ENCODE results near the gene DCHS2.

Gene DCHS2

DNA sequence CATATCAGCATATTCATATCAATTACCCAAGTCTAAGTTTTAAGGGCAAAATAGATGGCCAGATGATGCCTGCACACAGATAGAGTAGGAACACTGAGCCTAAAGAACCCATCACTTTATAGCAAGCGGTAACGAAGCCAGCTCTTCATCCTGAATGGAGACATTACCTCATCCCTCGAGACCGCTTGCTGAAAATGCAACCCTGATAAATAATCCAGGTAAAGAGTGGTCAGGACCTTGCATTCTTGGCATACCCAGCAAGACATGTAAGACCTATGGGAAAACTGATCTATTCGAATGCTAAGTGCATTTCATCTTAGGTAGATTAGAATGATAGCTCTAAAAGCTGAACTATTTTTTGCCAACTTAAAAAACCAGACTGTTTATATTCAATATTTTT, 25.3 kb downstream of the DCHS2 start:
- no peak overlapping the region for H3K27ac ChIP-seq (ENCODE audit: low read depth, low read length, poor library complexity, severe bottlenecking)
- H3K9ac ChIP-seq (ENCODE audit: low read length), result no peak overlapping the region
- H3K79me2 ChIP-seq (ENCODE audit: insufficient read depth, low read length), result no peaks in the 10 kb centered on the region
- no peak overlapping the region for H3K4me2 ChIP-seq (ENCODE audit: low read length)
- no peaks in the 10 kb centered on the region for H4K20me1 ChIP-seq (ENCODE audit: insufficient read depth, low read length)
- no peaks in the 10 kb centered on the region for H3K9me2 ChIP-seq (ENCODE audit: low read depth, low read length)
- no peak overlapping the region for H3K4me3 ChIP-seq (ENCODE audit: low read depth, low read length, poor library complexity, severe bottlenecking)
- H3K36me3 ChIP-seq (ENCODE audit: insufficient read depth, low read length), result no peaks in the 10 kb centered on the region
- no peak overlapping the region for H2AFZ ChIP-seq (ENCODE audit: low read length)
- no peaks in the 10 kb centered on the region for H3F3A ChIP-seq (ENCODE audit: insufficient read depth, low read length)
- no peaks in the 10 kb centered on the region for H3K4me1 ChIP-seq (ENCODE audit: insufficient read depth, low read length, severe bottlenecking)
- TF ChIP-seq, protein P1, sequence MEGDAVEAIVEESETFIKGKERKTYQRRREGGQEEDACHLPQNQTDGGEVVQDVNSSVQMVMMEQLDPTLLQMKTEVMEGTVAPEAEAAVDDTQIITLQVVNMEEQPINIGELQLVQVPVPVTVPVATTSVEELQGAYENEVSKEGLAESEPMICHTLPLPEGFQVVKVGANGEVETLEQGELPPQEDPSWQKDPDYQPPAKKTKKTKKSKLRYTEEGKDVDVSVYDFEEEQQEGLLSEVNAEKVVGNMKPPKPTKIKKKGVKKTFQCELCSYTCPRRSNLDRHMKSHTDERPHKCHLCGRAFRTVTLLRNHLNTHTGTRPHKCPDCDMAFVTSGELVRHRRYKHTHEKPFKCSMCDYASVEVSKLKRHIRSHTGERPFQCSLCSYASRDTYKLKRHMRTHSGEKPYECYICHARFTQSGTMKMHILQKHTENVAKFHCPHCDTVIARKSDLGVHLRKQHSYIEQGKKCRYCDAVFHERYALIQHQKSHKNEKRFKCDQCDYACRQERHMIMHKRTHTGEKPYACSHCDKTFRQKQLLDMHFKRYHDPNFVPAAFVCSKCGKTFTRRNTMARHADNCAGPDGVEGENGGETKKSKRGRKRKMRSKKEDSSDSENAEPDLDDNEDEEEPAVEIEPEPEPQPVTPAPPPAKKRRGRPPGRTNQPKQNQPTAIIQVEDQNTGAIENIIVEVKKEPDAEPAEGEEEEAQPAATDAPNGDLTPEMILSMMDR (IDR thresholded peaks at IDR 0.05; ENCODE audit: low read length), result no peak
- TF ChIP-seq EZH2 (IDR thresholded peaks at IDR 0.05; ENCODE audit: borderline replicate concordance, low read length), result no peak
- no peaks in the 10 kb centered on the region for H3K27me3 ChIP-seq (ENCODE audit: insufficient read depth, low read length)
- H3K9me3 ChIP-seq (ENCODE audit: low read length), result no peaks in the 10 kb centered on the region

DNA sequence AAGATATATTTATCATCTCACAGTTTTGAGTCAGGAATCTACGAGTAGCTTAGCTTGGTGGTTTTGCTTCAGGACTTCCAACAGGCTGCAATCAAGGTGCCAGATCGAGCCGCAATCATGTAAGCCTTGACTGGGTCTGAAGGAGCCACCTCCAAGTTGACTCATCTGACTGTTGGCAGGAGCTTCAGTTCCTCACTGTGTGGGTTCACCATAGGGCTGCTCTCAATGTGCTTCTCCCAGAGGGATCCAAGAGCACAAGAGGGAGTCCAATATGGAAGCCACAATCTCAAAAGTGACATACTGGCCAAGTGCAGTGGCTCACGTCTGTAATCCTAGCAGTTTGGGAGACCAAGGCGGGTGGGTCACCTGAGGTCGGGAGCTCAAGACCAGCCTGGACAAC, 26.5 kb downstream of the DCHS2 start:
- Histone ChIP-seq H3K79me2 (ENCODE audit: insufficient read depth, low read length) (no peaks in the 10 kb centered on the region), H3K36me3 (ENCODE audit: insufficient read depth, low read length) (no peaks in the 10 kb centered on the region), H3K27me3 (ENCODE audit: insufficient read depth, low read length) (no peaks in the 10 kb centered on the region), H3K4me2 (ENCODE audit: low read length) (no peak overlapping the region), H3K4me3 (ENCODE audit: low read depth, low read length, poor library complexity, severe bottlenecking) (no peak overlapping the region), H2AFZ (ENCODE audit: low read length) (no peak overlapping the region), H4K20me1 (ENCODE audit: insufficient read depth, low read length) (no peaks in the 10 kb centered on the region), H3K9me2 (ENCODE audit: low read depth, low read length) (no peaks in the 10 kb centered on the region), H3K9ac (ENCODE audit: low read length) (no peak overlapping the region), H3K27ac (ENCODE audit: low read depth, low read length, poor library complexity, severe bottlenecking) (no peak overlapping the region), H3K9me3 (ENCODE audit: low read length) (no peaks in the 10 kb centered on the region), H3F3A (ENCODE audit: insufficient read depth, low read length) (no peaks in the 10 kb centered on the region), H3K4me1 (ENCODE audit: insufficient read depth, low read length, severe bottlenecking) (no peaks in the 10 kb centered on the region)
- TF ChIP-seq, protein P1 (IDR thresholded peaks at IDR 0.05; ENCODE audit: low read length), result no peak
- TF ChIP-seq EZH2 (IDR thresholded peaks at IDR 0.05; ENCODE audit: borderline replicate concordance, low read length), result no peak

DNA sequence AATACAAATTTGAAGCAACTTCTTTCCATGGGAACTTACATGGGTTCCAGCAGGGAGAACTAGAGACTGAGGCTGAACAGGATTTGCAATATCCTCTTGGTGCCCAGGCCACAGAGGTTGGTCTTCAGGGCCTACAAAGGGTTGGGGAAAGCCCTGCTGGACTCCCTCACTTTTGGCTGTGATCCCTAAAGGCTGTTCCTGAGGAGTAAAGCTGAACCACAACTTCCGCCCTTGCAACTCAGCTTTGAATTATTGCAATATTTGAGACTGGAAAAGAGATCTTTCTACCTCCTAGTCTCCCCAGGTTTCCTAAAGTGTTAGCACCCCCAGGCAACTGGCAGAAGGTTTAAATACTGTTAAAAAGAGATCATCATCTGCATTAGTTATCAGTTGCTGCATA, 26.9 kb downstream of the DCHS2 start:
- Histone ChIP-seq H3K9me2 (ENCODE audit: low read depth, low read length) (no peaks in the 10 kb centered on the region), H2AFZ (ENCODE audit: low read length) (no peak overlapping the region), H3K27me3 (ENCODE audit: insufficient read depth, low read length) (no peaks in the 10 kb centered on the region), H3K9me3 (ENCODE audit: low read length) (no peaks in the 10 kb centered on the region), H3K4me1 (ENCODE audit: insufficient read depth, low read length, severe bottlenecking) (no peaks in the 10 kb centered on the region), H3K4me3 (ENCODE audit: low read depth, low read length, poor library complexity, severe bottlenecking) (no peak overlapping the region), H3K27ac (ENCODE audit: low read depth, low read length, poor library complexity, severe bottlenecking) (no peak overlapping the region), H3K36me3 (ENCODE audit: insufficient read depth, low read length) (no peaks in the 10 kb centered on the region), H3K9ac (ENCODE audit: low read length) (no peak overlapping the region), H3K4me2 (ENCODE audit: low read length) (no peak overlapping the region), H3F3A (ENCODE audit: insufficient read depth, low read length) (no peaks in the 10 kb centered on the region), H4K20me1 (ENCODE audit: insufficient read depth, low read length) (no peaks in the 10 kb centered on the region), H3K79me2 (ENCODE audit: insufficient read depth, low read length) (no peaks in the 10 kb centered on the region)
- no peak for TF ChIP-seq EZH2 (IDR thresholded peaks at IDR 0.05; ENCODE audit: borderline replicate concordance, low read length)
- TF ChIP-seq, protein P1 (IDR thresholded peaks at IDR 0.05; ENCODE audit: low read length), result no peak
